Measurements from ENCODE around the gene IRAK1. TPM values are rescaled to one million over a fixed set of nuclear protein-coding genes. Genes with fewer than 3 reads are reported as not detected.

Gene IRAK1
- total and polyA plus RNA-seq, 9 of the 15 experiments (the other 6 are each of a cell fraction or from before 2014, with no cell fraction given), result 11.6 to 261 (median 91.6) TPM

GRCh38 chrX:154051201-154051810 lies 31.6 kb upstream of the IRAK1 start:
- in situ Hi-C loops (cut with MboI) (no loop called here), intact Hi-C loops (cut with micrococcal nuclease) (no loop called here)
- Histone ChIP-seq H3K4me2 (ENCODE audit: insufficient read depth, low read length) (no peak overlapping the region), H3K27me3 (ENCODE audit: control insufficient read depth in 2 of 2, insufficient read depth in 2 of 2, low read length in 2 of 2) (no peaks in the 10 kb centered on the region), H3K4me1 (replicated peaks in 1 of 2; ENCODE audit: control insufficient read depth in 2 of 2, insufficient read depth in 2 of 2, low read length in 2 of 2) (peaks cover 5 to 15% of the 10 kb centered on the region in 2 experiments; a peak in 3 of 5 replicates), H3K9ac (ENCODE audit: insufficient read depth in 1 of 2, low read depth in 2 of 2, low read length in 2 of 2) (no peak overlapping the region), H3K4me3 (no peak overlapping the region), H3K9me1 (ENCODE audit: control insufficient read depth, insufficient read depth, low read length) (peaks cover 3% of the 10 kb centered on the region), H3K36me3 (ENCODE audit: control insufficient read depth, insufficient read depth, low read length) (peaks cover 61% of the 10 kb centered on the region; the same call in 2 of the 3 replicates), H4K20me1 (replicated peaks; ENCODE audit: control insufficient read depth, insufficient read depth, low read length) (peaks cover 16% of the 10 kb centered on the region), H2AFZ (ENCODE audit: low read depth, low read length) (no peak overlapping the region), H3K27ac (ENCODE audit: extremely low read depth, low read depth, low read length) (peak overlapping the region; percentile 22; the same call in 2 of the 3 replicates), H3K9me3 (replicated peaks; ENCODE audit: control insufficient read depth, insufficient read depth, low read depth, low read length) (no peaks in the 10 kb centered on the region), H3K79me2 (ENCODE audit: control insufficient read depth, insufficient read depth, low read length) (peaks cover 76% of the 10 kb centered on the region)
- 28% methylated on average over 7 of the region's 8 CpGs for WGBS (ENCODE audit: insufficient coverage, low coverage, missing lambda C conversion rate)
- ChIA-PET CTCF (ENCODE audit: low intra/inter-chr PET ratio) (interaction anchor here (1.2 kb wide), 1 partner anchor 38 kb away, joined by 3 read pairs; no protein-coding TSS in a partner anchor), POLR2A (interaction anchor here (0.6 kb wide), 1 partner anchor 88 kb away, joined by 3 read pairs; no protein-coding TSS in a partner anchor)
- FAIRE-seq (peak; percentile 88), DNase-seq (ENCODE audit: extremely low read depth in 1 of 4, low spot score in 3 of 4) (peak; percentile 57 to 78 (median 63)), ATAC-seq (peak; percentile 91)
- no TSS peak for BruUV-seq (replicated peaks)
- peak in 1 of 2 experiments; percentile 21; a peak in 1 of 4 replicates for TF ChIP-seq RAD21 (CRISPR knock-in tag; conservative IDR thresholded peaks at IDR 0.05 in 1 of 2, IDR thresholded peaks at IDR 0.05 in 1 of 2)
- TF ChIP-seq, protein P1, sequence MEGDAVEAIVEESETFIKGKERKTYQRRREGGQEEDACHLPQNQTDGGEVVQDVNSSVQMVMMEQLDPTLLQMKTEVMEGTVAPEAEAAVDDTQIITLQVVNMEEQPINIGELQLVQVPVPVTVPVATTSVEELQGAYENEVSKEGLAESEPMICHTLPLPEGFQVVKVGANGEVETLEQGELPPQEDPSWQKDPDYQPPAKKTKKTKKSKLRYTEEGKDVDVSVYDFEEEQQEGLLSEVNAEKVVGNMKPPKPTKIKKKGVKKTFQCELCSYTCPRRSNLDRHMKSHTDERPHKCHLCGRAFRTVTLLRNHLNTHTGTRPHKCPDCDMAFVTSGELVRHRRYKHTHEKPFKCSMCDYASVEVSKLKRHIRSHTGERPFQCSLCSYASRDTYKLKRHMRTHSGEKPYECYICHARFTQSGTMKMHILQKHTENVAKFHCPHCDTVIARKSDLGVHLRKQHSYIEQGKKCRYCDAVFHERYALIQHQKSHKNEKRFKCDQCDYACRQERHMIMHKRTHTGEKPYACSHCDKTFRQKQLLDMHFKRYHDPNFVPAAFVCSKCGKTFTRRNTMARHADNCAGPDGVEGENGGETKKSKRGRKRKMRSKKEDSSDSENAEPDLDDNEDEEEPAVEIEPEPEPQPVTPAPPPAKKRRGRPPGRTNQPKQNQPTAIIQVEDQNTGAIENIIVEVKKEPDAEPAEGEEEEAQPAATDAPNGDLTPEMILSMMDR (IDR thresholded peaks at IDR 0.05 in 2 of 3, conservative IDR thresholded peaks at IDR 0.05 in 1 of 3; ENCODE audit: insufficient read depth in 2 of 3, low read depth in 1 of 3, low read length in 3 of 3), result peak; percentile 63 to 76 (median 64)
- no peak for TF ChIP-seq RBFOX2 (IDR thresholded peaks at IDR 0.05; ENCODE audit: low read depth, low read length)
- TF ChIP-seq, protein P2, sequence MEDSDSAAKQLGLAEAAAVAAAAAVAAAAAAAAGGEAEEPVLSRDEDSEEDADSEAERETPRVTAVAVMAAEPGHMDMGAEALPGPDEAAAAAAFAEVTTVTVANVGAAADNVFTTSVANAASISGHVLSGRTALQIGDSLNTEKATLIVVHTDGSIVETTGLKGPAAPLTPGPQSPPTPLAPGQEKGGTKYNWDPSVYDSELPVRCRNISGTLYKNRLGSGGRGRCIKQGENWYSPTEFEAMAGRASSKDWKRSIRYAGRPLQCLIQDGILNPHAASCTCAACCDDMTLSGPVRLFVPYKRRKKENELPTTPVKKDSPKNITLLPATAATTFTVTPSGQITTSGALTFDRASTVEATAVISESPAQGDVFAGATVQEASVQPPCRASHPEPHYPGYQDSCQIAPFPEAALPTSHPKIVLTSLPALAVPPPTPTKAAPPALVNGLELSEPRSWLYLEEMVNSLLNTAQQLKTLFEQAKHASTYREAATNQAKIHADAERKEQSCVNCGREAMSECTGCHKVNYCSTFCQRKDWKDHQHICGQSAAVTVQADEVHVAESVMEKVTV (CRISPR knock-in tag; IDR thresholded peaks at IDR 0.05), result 0 out of 2 replicates have a peak, but pooled peaks have one; percentile 15
- no peak for TF ChIP-seq GTF2E2 (tag; IDR thresholded peaks at IDR 0.05)
- no peak for TF ChIP-seq TEAD1 (CRISPR knock-in tag; IDR thresholded peaks at IDR 0.05)
- peak; percentile 54; the same call in 1 of the 2 replicates for TF ChIP-seq ZNF384 (IDR thresholded peaks at IDR 0.05; ENCODE audit: low read depth, low read length)
- peak; percentile 34; the same call in 1 of the 2 replicates for TF ChIP-seq SMARCA4 (IDR thresholded peaks at IDR 0.05)
